PFSK-1 (cell line): ENCODE measurements around the gene MGMT.

Source experiments
- POLR2AphosphoS5 ChIP-seq: IDR thresholded peaks from 2 replicates; pipeline ENCODE4 v1.6.1; 2012; ENCODE audit warnings: low read depth, mild to moderate bottlenecking, control low read depth, low read length, moderate library complexity
- SIN3A ChIP-seq: IDR thresholded peaks from 2 replicates; pipeline ENCODE4 v1.6.1; 2012; ENCODE audit warnings: mild to moderate bottlenecking, low read length, moderate library complexity, borderline replicate concordance; ENCODE audit not compliant: insufficient read depth
- TAF1 ChIP-seq: IDR thresholded peaks from 2 replicates; pipeline ENCODE4 v1.6.1; 2012; ENCODE audit warnings: low read length, control low read depth, borderline replicate concordance; ENCODE audit not compliant: insufficient read depth

DNA sequence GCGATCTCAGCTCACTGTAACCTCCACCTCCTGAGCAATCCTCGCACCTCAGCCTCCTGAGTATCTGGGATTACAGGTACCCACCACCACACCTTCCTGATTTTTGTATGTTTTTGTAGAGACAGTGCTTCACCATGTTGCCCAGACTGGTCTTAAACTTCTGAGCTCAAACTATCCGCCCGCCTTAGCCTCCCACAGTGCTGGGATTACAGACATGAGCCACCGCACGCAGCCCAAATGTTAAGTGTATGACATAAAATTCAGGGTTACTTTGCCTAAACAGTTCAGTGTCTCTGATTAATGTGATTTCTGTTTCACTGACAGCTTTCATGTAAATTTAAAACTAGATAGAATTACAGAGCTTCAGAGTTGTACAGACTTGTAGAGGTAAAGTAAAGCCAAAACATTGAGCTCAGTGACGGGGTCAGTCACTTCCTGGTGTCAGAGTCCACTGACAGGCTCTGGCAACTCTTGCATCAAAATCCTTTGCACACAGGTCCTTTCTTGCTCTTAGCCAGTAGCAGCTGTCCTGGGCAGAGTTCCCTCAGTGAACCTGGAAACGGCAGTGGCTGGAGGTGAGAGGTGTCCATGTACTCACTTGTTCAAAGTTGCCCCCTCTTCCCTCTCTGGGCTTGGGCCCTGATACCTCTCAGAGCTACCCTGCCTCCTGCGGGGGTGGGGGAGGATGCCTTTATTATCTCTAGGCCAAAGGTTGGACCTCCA is 33.7 kb downstream of the MGMT start:
- no peak for TF ChIP-seq POLR2AphosphoS5
- no peak for TF ChIP-seq TAF1
- no peak for TF ChIP-seq SIN3A
